Cardiac septum (tissue), 1 donor: ENCODE results near the gene EXOSC2. TPM values are rescaled to one million over a fixed set of nuclear protein-coding genes. Genes with fewer than 3 reads are reported as not detected.
"Not testable (repeated sequence)": the region's sequence is repeated elsewhere in the genome, so short reads cannot be mapped to it uniquely, and the experiment has no call there.

ENCODE experiments used
- DNase-seq: peaks from one replicate; pipeline ENCODE4 v3.0.0-alpha.2; 2020; ENCODE audit warnings: low spot score
- intact Hi-C: fragments of 100-400 bp; cut with DNase I; formaldehyde crosslinking; loops from one replicate; pipeline ENCODE4 v1.14.0; 2022
- total RNA-seq: library from RNA; stranded (reverse); fragmentation: NEBNext Ultra II Directional; extraction: Animal tissue kit (Norgen Biotek cat#: 25700); gene quantifications from one replicate; pipeline ENCODE4 v1.2.1, GENCODE V29; 2021
- donor health status: DM: no; HTN: no; CAD: no.

The EXOSC2 gene
- total RNA-seq, 1 donor from 2014 or later = 12.7 TPM

DNA sequence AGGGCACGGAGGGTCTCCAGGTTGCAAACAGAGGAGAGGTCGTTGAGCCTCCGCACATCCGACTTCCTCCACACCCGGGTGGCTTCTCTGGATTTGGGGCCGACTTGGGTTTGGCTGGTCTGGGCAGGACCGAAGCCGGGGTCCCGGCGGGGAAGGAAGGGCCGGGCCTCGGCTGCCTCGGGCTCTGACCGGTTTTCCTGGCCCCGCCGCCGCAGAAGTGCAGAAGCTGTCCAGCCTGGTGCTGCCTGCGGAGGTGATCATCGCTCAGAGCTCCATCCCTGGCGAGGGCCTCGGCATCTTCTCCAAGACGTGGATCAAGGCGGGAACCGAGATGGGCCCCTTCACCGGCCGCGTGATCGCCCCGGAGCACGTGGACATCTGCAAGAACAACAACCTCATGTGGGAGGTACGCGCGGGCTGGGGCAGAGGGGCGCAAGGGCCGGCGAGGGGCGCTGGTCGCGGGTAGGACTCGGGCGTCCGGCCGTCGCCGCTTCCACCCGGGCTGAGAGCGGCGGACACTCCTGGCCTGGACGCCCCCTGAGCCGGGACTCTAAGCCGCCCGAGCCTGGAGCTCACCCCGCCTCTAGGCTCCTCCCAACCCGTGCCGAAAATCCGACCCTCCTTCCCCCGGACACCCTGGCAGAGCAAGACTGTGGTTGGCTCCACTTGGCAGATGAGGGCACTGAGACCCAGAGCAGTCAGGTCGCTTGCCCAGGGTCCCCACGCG, 27.0 kb upstream of the EXOSC2 start:
- intact Hi-C loops = no loop called here
- no peak for DNase-seq

- intact Hi-C loops = no loop called here
- no peak for DNase-seq
These were observed 26.5 kb upstream of the EXOSC2 start for GRCh38 chr9:130667120-130667435.

GRCh38 chr9:130668196-130668595, 25.4 kb upstream of the EXOSC2 start:
- intact Hi-C loops = no loop called here

DNA sequence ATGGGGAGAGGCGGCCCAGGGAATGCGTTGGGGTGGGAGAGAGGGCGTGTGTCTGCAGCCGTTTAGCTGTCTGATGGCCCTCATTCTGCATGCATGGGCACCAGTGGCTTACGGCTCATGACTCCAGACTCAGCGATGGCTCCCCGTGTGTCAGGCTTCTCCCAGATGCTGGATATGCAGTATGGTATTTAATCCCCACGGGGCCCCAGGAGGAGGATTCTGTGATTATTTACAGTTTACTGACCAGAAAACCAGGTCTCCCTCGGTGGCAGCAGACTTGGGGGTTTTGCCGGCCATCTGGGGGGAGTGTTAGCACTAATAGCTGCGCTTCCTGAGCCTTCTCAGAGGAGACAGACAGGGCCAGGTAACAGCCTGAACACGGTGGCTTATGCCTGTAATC, 24.9 kb upstream of the EXOSC2 start:
- DNase-seq = no peak
- intact Hi-C loops = no loop called here

More at GRCh38 chr9:130668196-130668595, 25.4 kb upstream of the EXOSC2 start:
- no peak for DNase-seq

DNA sequence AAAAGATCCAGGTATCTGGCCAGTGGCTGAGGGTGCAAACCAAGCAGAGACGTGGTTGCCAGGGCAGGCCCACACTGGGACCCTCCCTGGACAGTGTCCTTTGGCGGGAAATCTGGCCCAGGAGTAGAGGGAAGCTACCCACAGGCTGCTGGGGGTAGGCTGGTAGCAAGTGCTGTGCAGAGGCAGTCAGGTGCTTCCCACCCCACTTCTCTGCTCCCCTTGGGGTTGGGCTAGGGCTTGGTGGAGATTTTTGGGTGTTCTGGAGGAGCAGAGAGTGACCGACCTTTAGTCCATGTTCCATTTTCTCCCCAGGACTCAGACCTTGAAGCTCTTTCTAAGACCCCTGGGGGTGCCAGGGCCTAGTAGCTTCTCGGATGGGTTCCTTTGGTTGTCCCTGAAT, 23.6 kb upstream of the EXOSC2 start:
- intact Hi-C loops = no loop called here

GRCh38 chr9:130670644-130671043, 22.9 kb upstream of the EXOSC2 start:
- no peak for DNase-seq
- intact Hi-C loops = no loop called here

More for the DNA sequence above, 23.6 kb upstream of the EXOSC2 start:
- DNase-seq = no peak

- intact Hi-C loops = no loop called here
- DNase-seq = no peak
These were observed 21.1 kb upstream of the EXOSC2 start for GRCh38 chr9:130672466-130672865.

DNA sequence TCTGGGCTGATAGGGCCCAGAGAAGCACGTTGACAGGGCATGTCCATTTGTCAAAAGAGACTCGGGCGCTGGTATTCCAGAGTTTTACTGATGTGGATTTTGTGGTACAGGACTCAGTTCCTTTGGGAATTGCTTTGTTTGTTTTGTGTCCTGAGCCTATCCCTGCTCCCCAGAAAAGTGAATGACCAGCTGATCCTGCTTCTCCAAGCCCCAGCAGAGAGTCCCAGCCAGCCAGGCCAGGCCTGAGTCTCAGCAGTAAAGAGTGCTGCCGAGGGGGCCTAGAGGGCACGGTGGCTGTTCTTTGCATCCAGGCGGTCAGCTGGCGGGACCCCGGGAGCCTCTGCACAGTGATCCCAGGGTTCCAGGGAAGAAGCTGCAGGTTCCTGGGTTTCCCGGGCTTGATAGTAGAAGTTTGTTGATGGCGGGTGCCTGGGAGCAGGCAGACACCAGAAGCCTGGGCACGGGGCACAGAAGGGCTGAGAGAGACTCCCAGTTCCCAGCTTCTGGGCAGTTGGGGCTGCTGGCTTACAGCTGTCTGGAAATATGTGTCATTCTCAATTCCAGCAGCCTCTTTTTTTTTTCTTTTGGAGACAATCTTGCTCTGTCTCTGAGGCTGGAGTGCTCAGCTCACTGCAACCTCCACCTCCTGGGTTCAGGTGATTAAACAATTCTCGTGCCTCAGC, 20.5 kb upstream of the EXOSC2 start:
- intact Hi-C loops = no loop called here

DNA sequence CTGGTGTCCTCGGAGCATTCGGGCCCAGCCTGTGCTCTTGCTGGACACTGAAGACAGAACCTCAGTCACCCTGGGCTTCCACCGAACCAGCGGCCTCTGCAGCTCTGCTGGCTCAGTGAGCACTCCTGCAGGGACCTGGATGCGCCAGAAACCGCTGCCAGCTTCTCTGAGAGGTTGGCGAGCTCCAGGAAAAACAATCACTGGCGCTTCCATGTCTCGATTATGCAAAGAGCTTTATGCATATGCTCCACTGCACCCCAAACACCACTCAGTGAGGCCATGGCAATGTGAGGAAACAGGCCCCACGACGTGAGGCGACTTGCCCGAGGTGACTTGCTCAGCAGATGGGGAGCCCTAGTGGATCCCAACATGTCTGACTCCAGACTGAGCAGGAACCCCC, 18.2 kb upstream of the EXOSC2 start:
- DNase-seq = no peak
- intact Hi-C loops = no loop called here

More for the DNA sequence above, 20.5 kb upstream of the EXOSC2 start:
- no peak for DNase-seq

GRCh38 chr9:130677252-130677651, 16.3 kb upstream of the EXOSC2 start:
- DNase-seq = no peak
- intact Hi-C loops = no loop called here

GRCh38 chr9:130680836-130681768, 12.5 kb upstream of the EXOSC2 start:
- intact Hi-C loops = loop anchor here (5.0 kb wide), 2 partner anchors 54 to 104 kb away; partner anchors contain the start of gene FUBP3
- peak; percentile 82 for DNase-seq

GRCh38 chr9:130681769-130682420, 11.7 kb upstream of the EXOSC2 start:
- no peak for DNase-seq
- intact Hi-C loops = loop anchor here (1.0 to 5.0 kb wide), 3 partner anchors 55 to 221 kb away; partner anchors contain the start of gene FUBP3

DNA sequence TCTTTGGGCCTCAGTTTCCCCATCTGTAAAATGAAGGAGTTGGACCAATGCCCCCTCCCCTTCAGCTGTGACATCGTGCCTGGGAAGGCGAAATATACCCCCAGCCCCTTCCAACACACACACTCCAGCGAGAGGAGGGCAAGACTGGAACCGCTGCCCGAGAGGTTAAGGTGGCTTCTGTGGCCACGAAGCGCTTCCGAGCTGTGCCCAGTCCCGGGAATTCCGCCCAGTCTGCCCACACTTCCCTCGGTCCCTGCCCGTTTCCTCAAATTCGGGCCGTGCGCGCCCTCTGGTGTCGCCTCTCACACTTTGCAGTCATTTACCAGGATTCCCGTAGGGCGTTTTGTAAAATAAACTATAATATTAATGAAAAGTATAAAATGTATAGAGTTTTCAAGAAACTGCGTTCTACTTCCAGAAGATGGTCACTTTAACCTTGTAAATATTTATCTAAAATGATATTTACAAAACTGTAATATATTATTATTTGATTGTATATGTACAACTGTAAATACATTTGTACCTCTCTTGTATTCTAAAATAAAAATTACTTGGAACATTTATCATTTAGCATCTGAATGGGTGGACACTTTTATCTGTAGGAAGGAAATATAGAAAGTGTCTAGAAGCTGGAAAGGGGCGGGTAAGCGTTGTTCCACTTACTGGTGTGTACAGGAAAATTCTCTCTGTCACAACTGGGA, 11.0 kb upstream of the EXOSC2 start:
- DNase-seq = peak; percentile 90
- intact Hi-C loops = loop anchor here (1.0 to 5.0 kb wide), 3 partner anchors 55 to 221 kb away; partner anchors contain the start of gene FUBP3

- DNase-seq = no peak
- intact Hi-C loops = no loop called here
These were observed 8.5 kb upstream of the EXOSC2 start for GRCh38 chr9:130685104-130685503.

DNA sequence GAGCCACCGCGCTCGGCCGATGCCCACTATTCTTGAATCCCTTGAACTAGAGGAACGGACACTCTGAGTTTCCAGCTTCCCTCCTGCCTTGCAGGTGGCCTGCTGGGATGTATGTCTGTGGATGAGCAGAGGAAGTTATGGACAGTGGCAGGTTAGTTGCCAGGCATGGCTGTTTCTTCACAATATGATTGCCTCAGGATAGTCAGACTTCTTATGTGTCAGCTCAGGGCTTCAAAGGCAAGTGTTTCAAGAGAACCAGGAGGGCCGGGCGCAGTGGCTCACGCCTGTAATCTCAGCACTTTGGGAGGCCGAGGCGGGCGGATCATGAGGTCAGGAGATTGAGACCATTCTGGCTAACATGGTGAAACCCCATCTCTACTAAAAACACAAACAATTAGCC, 7.6 kb upstream of the EXOSC2 start:
- intact Hi-C loops, DNase-seq: not testable (repeated sequence)

DNA sequence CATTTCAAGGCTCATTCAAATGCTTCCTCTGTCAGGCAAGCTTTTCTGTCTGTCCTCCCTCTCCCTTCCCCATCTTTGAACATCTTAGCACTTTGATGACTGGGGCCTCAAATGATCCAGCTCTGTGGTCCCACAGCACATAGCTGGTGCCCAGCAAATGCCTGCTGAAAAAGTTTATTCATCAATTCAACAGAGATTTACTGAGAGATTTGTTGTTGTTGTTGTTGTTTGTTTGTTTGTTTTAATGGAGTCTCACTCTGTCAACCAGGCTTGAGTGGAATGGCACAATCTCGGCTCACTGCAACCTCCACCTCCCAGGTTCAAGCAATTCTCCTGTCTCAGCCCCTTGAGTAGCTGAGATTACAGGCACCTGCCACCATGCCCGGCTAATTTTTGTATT, 6.0 kb upstream of the EXOSC2 start:
- no peak for DNase-seq
- intact Hi-C loops = no loop called here

DNA sequence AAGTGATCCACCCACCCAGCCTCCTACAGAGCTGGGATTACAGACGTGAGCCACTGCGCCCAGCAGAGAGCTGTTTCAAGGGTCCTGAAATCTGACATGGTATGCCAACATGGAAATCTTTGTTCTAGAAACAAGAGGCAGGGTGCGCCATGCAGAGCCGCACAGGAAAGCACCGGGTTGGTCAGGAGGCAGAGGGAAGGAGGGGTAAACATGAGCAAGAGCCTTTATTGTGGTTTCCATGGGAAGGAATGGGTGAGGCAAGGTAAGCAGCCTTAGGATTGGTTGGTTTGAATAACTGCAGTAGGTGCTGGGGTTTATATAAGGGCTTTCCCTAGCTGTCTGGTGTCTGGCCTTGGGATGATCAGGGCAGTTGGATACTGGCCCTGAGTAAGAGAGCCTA, 5.5 kb upstream of the EXOSC2 start:
- DNase-seq = no peak
- intact Hi-C loops = no loop called here

- intact Hi-C loops = no loop called here
- DNase-seq = no peak
These were observed 4.0 kb upstream of the EXOSC2 start for GRCh38 chr9:130689572-130689936.
